HT1080 (cell line): ENCODE data around the gene MAML3. TPM values are rescaled to one million over a fixed set of nuclear protein-coding genes. Genes with fewer than 3 reads are reported as not detected.

ENCODE experiments used
- DNase-seq: peaks from one replicate; pipeline ENCODE4 v3.0.0-alpha.2; 2015; ENCODE audit warnings: low read depth
- total RNA-seq: library from RNA; depleted of rRNA; stranded (reverse); fragments of >200 nt; shearing (Covaris generic); gene quantifications from 2 replicates; pipeline ENCODE4 v1.2.3, GENCODE V29; 2014

The MAML3 gene
- total RNA-seq, 1 experiment from 2014 or later = 11.4 TPM

DNA sequence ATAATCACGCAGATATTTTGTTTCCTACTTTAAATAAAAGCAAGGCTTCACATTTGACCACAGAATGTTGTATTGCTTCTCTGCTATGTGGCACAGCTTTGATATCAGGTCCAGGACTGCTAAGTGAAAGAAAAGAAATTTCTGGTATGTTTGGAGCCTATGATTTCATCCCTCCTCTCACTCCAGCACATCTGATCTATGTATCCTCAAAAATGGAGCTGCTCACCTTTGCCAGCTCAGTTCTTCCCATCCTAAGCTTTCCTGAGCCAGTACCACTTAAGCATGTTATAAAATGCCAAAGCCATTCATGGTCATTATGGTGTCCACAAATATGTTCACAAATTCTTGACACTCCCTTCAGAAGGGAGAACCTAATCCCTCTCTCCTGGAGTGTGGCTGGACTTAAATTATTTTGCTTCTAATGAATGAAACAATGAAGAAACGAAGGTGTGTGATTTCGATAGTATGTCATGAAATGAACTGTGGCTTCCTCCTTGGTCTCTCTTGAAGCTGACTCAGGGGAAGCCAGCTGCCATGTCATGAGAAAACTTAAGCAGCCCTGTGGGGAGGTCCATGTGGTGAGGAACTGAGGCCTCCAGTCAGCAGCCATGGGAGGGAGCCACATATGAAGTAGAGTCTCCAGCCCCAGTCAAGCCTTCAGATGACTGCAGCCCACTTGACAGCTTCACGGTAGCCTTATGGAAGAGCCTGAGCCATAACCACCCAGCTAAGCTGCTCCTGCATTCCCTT, 280.7 kb downstream of the MAML3 start:
- DNase-seq = peak; percentile 38

DNA sequence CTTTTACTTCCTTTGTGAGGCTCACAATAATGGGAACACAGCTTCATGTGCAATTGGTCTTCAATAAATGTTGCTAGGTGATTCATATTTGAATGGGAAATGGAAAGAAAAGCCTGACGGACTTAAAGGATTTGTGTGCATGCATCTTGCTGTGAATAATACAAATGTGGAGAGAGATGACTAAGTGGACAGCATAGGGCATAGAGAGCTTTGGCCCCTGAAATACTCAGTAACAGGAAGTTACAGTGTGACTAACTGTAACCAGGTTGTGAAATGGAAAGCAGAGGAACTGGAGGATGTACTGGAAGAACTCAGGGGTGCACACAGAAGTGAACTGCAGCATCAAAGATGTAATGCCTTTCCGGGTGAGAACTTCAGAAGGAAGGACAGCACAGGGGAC, 281.7 kb downstream of the MAML3 start:
- peak; percentile 99 for DNase-seq

DNA sequence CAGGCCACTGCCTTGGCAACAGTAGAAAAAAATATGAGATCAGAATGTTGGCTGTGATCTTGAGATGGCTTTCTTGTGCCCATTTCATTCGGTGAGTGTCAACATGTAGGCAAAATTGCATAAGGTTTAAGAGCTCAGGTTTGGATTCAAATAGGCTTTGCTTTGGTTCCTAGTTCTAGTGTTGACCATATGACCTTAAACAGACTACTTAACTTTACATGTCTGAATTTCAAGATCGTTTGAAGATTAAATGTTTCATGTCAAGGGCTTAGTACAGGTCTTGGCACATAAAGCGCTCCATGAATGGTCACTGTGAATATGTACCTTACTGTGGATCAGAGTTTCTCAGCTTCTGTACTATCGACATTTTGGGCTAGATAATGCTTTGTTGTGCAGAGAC, 284.2 kb downstream of the MAML3 start:
- no peak for DNase-seq

- DNase-seq = no peak
Observed at GRCh38 chr4:139866276-139866962, 287.6 kb downstream of the MAML3 start.

- no peak for DNase-seq
Observed at GRCh38 chr4:139865537-139865936, 288.4 kb downstream of the MAML3 start.

DNA sequence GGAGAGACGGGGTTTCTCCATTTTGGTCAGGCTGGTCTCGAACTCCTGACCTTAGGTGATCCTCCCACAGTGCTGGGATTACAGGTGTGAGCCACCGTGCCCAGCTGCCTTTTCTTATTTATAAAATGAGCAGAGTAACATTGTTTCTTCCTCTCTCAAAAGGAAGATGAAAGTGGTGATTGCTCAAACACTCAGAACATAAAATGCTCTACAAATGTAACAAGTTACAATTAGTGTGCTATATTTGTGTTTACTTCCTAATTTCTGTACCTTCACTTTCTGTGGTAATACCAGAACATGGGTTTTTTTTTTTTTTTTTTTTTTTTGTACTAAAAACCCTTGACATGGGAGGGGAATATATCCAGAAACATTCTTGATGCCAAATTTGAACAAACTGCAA, 290.5 kb downstream of the MAML3 start:
- no peak for DNase-seq

GRCh38 chr4:139861471-139861870, 292.5 kb downstream of the MAML3 start:
- DNase-seq = no peak

DNA sequence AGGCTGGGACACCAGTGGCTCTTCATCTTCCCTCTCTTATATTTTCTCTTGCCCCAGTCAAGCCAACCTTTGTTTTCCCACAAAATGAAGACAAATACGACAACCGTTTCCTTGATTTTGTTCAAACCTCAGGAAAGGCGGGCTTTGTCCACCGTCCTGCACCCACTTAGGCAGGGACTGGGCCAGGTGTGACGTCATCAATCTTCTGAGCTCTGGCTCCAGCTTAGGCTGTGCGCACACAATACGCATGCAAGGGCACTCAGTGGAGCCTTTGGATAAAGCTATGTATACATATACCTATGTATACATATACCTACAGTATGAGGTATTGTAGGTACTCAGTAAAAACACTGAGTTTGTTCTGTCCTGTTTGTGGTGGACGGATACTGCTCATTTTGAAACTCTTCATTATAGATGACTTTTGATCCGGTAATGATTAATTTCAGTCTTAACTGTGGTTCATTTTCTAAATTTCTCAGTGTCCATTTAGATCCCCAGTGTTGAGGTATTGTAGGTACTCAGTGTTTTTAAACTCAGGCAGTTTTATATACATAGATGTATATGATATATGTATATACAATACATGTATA, 293.5 kb downstream of the MAML3 start:
- DNase-seq = no peak

DNA sequence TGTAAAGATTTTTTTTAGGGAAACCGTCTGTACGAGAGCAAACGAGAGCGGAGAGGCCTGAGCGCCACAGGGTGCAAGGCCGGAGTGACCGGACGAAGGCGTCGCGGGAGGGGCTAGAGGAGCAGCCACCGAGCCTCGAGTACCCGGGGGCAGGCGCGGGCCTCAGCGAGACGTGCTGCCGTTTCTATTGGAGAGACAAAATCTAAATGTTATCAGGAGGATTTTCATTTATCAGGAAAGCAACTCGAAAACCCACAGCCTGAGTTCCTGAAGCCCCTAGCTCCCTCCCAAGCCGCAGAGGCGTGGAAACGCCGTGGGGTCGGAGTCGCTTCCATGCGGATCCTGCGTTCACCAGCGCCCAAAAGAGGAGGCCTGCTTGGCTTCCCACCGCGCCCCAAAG, 294.1 kb downstream of the MAML3 start:
- no peak for DNase-seq

DNA sequence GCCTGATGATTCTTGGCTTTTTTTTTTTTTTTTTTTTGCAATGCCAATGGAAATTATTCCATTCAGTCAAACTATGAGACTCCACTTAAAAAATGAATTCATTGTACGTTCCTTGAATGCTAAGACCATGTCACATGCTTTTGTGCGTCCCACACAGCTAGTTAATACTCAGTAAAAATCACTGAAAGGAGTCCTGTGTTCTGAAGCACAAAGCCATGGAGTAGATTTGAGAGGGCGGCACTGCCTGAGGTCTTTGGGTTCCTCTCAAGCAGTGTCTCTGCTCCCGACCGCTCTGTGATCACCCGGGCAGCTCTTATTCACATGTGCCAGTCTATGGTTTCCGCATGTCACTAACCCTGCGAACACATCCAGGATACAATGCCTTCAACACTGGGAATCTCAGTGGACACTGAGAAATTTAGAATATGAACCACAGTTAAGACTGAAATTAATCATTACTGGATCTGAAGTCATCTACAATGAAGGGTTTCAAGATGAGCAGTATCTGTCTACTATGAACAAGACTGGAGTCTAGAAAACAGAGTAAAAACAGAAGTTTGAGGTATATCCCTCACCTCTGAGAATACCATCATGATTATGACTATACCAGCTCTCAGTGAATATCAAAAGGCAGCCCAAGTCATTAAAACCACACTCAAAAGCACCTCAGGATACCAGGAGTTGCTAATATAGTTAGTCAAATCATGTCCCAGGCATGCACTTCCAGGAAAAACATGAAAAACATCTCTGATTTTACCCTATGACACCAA, 295.4 kb downstream of the MAML3 start:
- DNase-seq = no peak

DNA sequence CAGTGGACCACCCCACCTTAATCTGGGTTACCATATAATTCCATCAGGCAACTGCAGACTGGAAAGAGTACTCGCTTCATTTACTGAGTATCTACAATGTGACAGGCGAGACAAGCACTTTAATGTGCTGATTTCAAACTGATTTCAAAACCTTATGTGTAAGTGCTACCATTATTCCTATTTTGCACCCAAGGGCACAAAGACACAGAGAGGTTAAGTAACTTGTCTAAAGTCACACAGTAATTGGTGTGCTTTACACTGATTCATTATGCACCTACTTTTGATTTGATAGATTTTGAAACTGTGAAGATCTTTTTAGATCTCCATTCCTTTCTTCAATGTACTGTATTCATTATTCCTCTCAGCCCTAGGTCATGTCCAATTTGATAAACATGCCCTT, 296.0 kb downstream of the MAML3 start:
- DNase-seq = no peak

- no peak for DNase-seq
Observed at GRCh38 chr4:139857021-139857420, 297.0 kb downstream of the MAML3 start.

- DNase-seq = no peak
Observed at GRCh38 chr4:139854668-139855403, 299.1 kb downstream of the MAML3 start.

DNA sequence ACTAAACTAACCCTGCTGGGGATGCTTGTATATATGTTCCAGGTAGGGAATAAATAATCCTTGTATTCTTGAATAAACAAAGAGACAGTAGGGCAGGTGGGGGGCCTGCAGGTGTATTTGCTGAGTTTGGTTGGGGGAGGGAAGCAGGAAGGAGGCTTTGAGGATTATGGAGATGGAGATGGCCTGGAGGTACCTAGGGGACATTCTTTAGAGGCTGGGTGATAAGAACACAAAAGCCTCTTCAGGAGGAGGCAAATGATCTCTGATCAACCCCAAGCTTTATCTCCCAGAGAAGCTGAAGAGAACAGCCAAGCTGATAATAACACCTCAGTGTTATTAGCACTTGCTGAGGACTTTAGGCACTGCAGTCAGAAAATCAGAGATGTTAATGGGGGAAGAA, 300.7 kb downstream of the MAML3 start:
- DNase-seq = no peak

GRCh38 chr4:139852612-139853269, 301.2 kb downstream of the MAML3 start:
- DNase-seq = no peak

DNA sequence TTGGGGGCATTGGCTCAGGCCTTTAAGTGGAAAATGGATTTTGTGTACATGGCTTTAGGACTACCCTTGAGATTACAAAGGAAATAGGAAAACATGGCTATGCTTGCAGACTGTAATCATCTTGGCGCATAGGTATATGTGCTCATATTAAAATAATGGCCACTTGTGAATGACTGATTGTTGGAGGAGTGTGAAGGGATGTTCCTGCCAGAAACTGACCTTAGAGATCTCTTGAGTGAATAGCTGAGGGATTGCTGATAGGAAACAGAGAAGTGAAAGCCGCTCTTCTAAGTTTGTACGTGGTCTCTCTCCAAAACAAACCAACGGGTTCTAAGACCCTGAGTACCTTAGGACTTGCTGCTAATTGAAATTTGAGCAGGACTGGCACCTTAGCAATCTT, 302.3 kb downstream of the MAML3 start:
- no peak for DNase-seq

GRCh38 chr4:139851133-139851532, 302.9 kb downstream of the MAML3 start:
- no peak for DNase-seq

DNA sequence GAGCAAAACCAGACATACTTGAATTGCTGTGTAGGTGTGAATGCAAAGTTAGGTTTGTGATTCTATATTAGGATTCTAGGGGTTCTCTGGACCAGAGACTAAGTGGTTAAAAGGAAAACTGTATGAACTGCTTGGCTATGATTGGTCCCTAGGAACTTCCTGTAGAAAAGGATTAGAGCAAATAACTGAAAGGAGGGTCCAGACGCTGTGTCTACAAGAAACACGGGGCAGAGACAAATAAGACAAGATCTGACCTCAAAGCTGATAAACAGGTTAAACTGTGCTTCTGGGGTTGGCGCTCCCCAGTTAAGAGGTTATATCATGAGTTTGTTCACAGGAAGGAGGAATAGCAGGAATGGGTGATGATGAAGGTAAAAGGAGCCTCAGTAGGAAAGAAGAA, 304.8 kb downstream of the MAML3 start:
- no peak for DNase-seq

DNA sequence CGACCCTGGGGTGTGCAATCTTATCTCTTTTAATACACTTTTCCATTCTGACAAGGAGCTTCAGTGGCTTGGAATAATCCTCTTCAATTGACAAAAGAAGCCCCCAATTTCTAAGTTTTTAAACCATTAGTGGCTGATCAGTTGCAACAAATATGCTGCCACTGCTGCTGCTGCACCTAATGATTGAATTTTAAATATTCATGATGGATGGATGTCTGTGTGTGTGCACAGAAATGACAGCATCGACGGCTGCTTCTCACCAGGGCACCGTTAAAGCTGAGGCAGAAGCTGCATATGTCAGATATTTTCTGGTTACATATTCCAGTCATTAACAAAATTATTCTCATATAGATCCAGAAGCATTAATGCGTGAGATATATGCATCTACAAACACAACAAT, 306.0 kb downstream of the MAML3 start:
- DNase-seq = no peak

- no peak for DNase-seq
Observed at GRCh38 chr4:139847602-139848001, 306.4 kb downstream of the MAML3 start.

- DNase-seq = no peak
Observed at GRCh38 chr4:139846766-139847165, 307.2 kb downstream of the MAML3 start.
